IMR-90 (cell line): ENCODE results near the gene ZNF182. TPM values are rescaled to one million over a fixed set of nuclear protein-coding genes. Genes with fewer than 3 reads are reported as not detected.

Experiments used
- ATAC-seq: fragments of 200-7000 bp; cut with Tn5 transposase; 2 replicates; pipeline ENCODE4 v1.9.1; 2020; ENCODE audit warnings: low read depth, mild to moderate bottlenecking, moderate library complexity
- BruUV-seq: library from RNA; stranded (reverse); fragments of 400-500 nt; replicated peaks from 2 replicates; lab custom pipeline; 2021; lab: Mats Ljungman, UMichigan
- CTCF ChIA-PET: fragments of 300-600 bp; formaldehyde crosslinking; extraction: SDS; loops from one replicate; lab custom pipeline; 2021; ENCODE audit warnings: antibody characterized with exemption; lab: Yijun Ruan, JAX
- POLR2A ChIA-PET: fragments of 300-600 bp; sonication (Branson Sonifier 250); formaldehyde crosslinking; loops from one replicate; lab custom pipeline; 2022; ENCODE audit warnings: antibody characterized with exemption; ENCODE audit not compliant: unreplicated experiment; lab: Charles Lee
- DNase-seq: peaks from one replicate; pipeline ENCODE4 v3.0.0; 2013
- H2AFZ ChIP-seq: replicated peaks from 2 replicates; pipeline ENCODE3; 2013; ENCODE audit warnings: low read length, mild to moderate bottlenecking; ENCODE audit not compliant: poor library complexity
- H2AK5ac ChIP-seq: 2 replicates; pipeline ENCODE4 v1.6.1; 2013; ENCODE audit warnings: low read depth, low read length, inconsistent platforms
- H2AK9ac ChIP-seq: replicated peaks from 2 replicates; pipeline ENCODE3; 2013; ENCODE audit warnings: mild to moderate bottlenecking, low read depth, low read length, moderate library complexity; ENCODE audit not compliant: poor library complexity
- H2BK120ac ChIP-seq: 2 replicates; pipeline ENCODE4 v1.6.1; 2013; ENCODE audit warnings: low read depth, low read length, inconsistent platforms
- H2BK15ac ChIP-seq: 3 replicates; pipeline ENCODE4 v1.6.1; 2013; ENCODE audit warnings: low read depth, low read length, inconsistent platforms
- H2BK20ac ChIP-seq: 2 replicates; pipeline ENCODE4 v1.6.1; 2013; ENCODE audit warnings: low read depth, mild to moderate bottlenecking, inconsistent platforms, low read length, moderate library complexity
- H2BK5ac ChIP-seq: 2 replicates; pipeline ENCODE4 v1.6.1; 2013; ENCODE audit warnings: mild to moderate bottlenecking, low read depth, low read length, inconsistent platforms; ENCODE audit not compliant: poor library complexity, severe bottlenecking
- H3K14ac ChIP-seq: replicated peaks from 2 replicates; pipeline ENCODE4 v1.6.1; 2013; ENCODE audit warnings: low read depth, low read length, inconsistent platforms
- H3K18ac ChIP-seq: 2 replicates; pipeline ENCODE4 v1.6.1; 2013; ENCODE audit warnings: low read depth, low read length, control low read depth
- H3K23ac ChIP-seq: 2 replicates; pipeline ENCODE4 v1.6.1; 2013; ENCODE audit warnings: low read depth, low read length, inconsistent platforms
- H3K27ac ChIP-seq: 2 replicates; pipeline ENCODE4 v1.5.1; 2013; ENCODE audit warnings: mild to moderate bottlenecking, control low read depth, low read length; ENCODE audit not compliant: insufficient read depth
- H3K27me3 ChIP-seq: 2 replicates; pipeline ENCODE4 v1.6.1; 2013; ENCODE audit warnings: low read length; ENCODE audit not compliant: control insufficient read depth, insufficient read depth
- H3K36me3 ChIP-seq: 2 replicates; pipeline ENCODE4 v1.6.1; 2013; ENCODE audit warnings: low read length, mixed read lengths; ENCODE audit not compliant: control insufficient read depth, insufficient read depth
- H3K4ac ChIP-seq: 2 replicates; pipeline ENCODE4 v1.6.1; 2013; ENCODE audit warnings: low read depth, low read length, inconsistent platforms
- H3K4me1 ChIP-seq: 2 replicates; pipeline ENCODE4 v1.6.1; 2013; ENCODE audit warnings: low read length, mixed read lengths; ENCODE audit not compliant: control insufficient read depth, insufficient read depth
- H3K4me2 ChIP-seq: 2 replicates; pipeline ENCODE4 v1.6.1; 2013; ENCODE audit warnings: low read depth, mild to moderate bottlenecking, control low read depth, low read length, moderate library complexity
- H3K4me3 ChIP-seq: 2 replicates; pipeline ENCODE4 v1.5.1; 2013; ENCODE audit warnings: low read depth, mild to moderate bottlenecking, control low read depth, low read length, moderate library complexity; ENCODE audit not compliant: insufficient read depth
- H3K56ac ChIP-seq: 2 replicates; pipeline ENCODE4 v1.6.1; 2013; ENCODE audit warnings: low read length, inconsistent platforms; ENCODE audit not compliant: insufficient read depth; ENCODE audit errors: extremely low read depth
- H3K79me1 ChIP-seq, 2 experiments: 2 replicates each; pipeline ENCODE4 v1.6.1; 2013; ENCODE audit warnings: low read length in 2 of 2, inconsistent platforms in 1 of 2, low read depth in 1 of 2
- H3K9ac ChIP-seq: 2 replicates; pipeline ENCODE4 v1.6.1; 2013; ENCODE audit warnings: low read depth, low read length, control low read depth
- H3K9me1 ChIP-seq: 2 replicates; pipeline ENCODE4 v1.6.1; 2013; ENCODE audit warnings: low read length, inconsistent platforms; ENCODE audit not compliant: insufficient read depth
- H3K9me3 ChIP-seq: 2 replicates; pipeline ENCODE4 v1.6.1; 2013; ENCODE audit warnings: low read length; ENCODE audit not compliant: control insufficient read depth, insufficient read depth
- H4K20me1 ChIP-seq: 2 replicates; pipeline ENCODE4 v1.6.1; 2013; ENCODE audit warnings: low read length, inconsistent platforms; ENCODE audit not compliant: insufficient read depth
- H4K5ac ChIP-seq: 2 replicates; pipeline ENCODE4 v1.6.1; 2013; ENCODE audit warnings: mild to moderate bottlenecking, low read depth, low read length, control low read depth
- H4K8ac ChIP-seq, 2 experiments: 2 replicates each; pipeline ENCODE4 v1.6.1; 2013; ENCODE audit warnings: low read depth in 2 of 2, low read length in 2 of 2, control low read depth in 1 of 2, inconsistent platforms in 1 of 2
- H4K91ac ChIP-seq: 2 replicates; pipeline ENCODE4 v1.6.1; 2013; ENCODE audit warnings: low read depth, low read length, inconsistent platforms; ENCODE audit not compliant: insufficient read depth
- CHD1 ChIP-seq: IDR thresholded peaks from 2 replicates; pipeline ENCODE4 v1.6.1; 2012; ENCODE audit warnings: low read depth, low read length, improper control_type of control experiment
- POLR2A ChIP-seq: IDR thresholded peaks from 2 replicates; pipeline ENCODE4 v1.6.1; 2012; ENCODE audit warnings: mild to moderate bottlenecking, low read depth, low read length
- RAD21 ChIP-seq: IDR thresholded peaks from 2 replicates; pipeline ENCODE4 v1.6.1; 2012; ENCODE audit warnings: low read length, improper control_type of control experiment
- WGBS, 2 experiments: methylation state at CpG; one replicate each; pipeline versions ENCODE4 v1.1.5 to v1.1.7; 2013; ENCODE audit warnings: missing lambda C conversion rate in 2 of 2; ENCODE audit not compliant: insufficient read length in 1 of 2; ENCODE audit errors: extremely low coverage in 2 of 2; 5-methylcytosine and 5-hydroxymethylcytosine counted together
- dilution Hi-C: fragments of 300-500 bp; cut with HindIII; formaldehyde crosslinking; loops from one replicate; pipeline ENCODE4 v1.14.3; 2018; ENCODE audit warnings: low sequenced_read_pairs; ENCODE audit not compliant: unreplicated experiment
- in situ Hi-C: fragments of 300-500 bp; cut with MboI; formaldehyde crosslinking; loops from 3 replicates; pipeline ENCODE4 v1.14.3; 2019; ENCODE audit warnings: low sequenced_read_pairs, inconsistent platforms, mixed read lengths
- intact Hi-C: fragments of 100-400 bp; cut with micrococcal nuclease; formaldehyde crosslinking; loops from 2 replicates; pipeline ENCODE4 v1.10.0; 2022
- polyA plus RNA-seq, 3 experiments: library from polyadenylated mRNA; depleted of rRNA; stranded (reverse); fragments of >200 nt; gene quantifications; 2 replicates each; pipeline ENCODE4 v1.2.3, GENCODE V29; 2012; ENCODE audit warnings: low replicate concordance in 1 of 3
- total RNA-seq: library from RNA; depleted of rRNA; stranded (reverse); fragments of >200 nt; gene quantifications from 2 replicates; pipeline ENCODE4 v1.2.3, GENCODE V29; 2012; rRNA removed

ZNF182 gene
- total and polyA plus RNA-seq, 2 of the 4 experiments (the other 2 are of a cell fraction), result 1.7 to 3.0 TPM

GRCh38 chrX:47927212-47927611 lies 76.6 kb downstream of the ZNF182 start:
- H3K9me3 ChIP-seq, result no peaks in the 10 kb centered on the region
- H2AK9ac ChIP-seq, result no peak overlapping the region
- no peak overlapping the region for H4K5ac ChIP-seq
- no peak for DNase-seq
- H3K36me3 ChIP-seq, result no peaks in the 10 kb centered on the region
- H3K23ac ChIP-seq, result no peak overlapping the region
- no peaks in the 10 kb centered on the region for H4K20me1 ChIP-seq
- H2BK5ac ChIP-seq, result no peak overlapping the region
- no TSS peak for BruUV-seq
- H3K4me2 ChIP-seq, result no peak overlapping the region
- no peak overlapping the region for H3K4me3 ChIP-seq
- CTCF ChIA-PET, result no interaction called here
- H3K9ac ChIP-seq, result no peak overlapping the region
- H3K27me3 ChIP-seq, result no peaks in the 10 kb centered on the region
- H3K4ac ChIP-seq, result no peak overlapping the region
- dilution Hi-C loops (no loop called here), in situ Hi-C loops (no loop called here), intact Hi-C loops (no loop called here)
- no peak overlapping the region for H2BK20ac ChIP-seq
- H3K9me1 ChIP-seq, result no peaks in the 10 kb centered on the region
- WGBS, 2 experiments, result no CpG with 5 or more reads among the region's 2 CpGs
- no peak overlapping the region for H2BK120ac ChIP-seq
- no peak overlapping the region for H4K91ac ChIP-seq
- ATAC-seq, result no peak
- no peak overlapping the region for H3K56ac ChIP-seq
- no peak overlapping the region for H3K18ac ChIP-seq
- H3K27ac ChIP-seq, result no peak overlapping the region
- POLR2A ChIA-PET, result no interaction called here
- no peak overlapping the region for H2AK5ac ChIP-seq
- no peak overlapping the region for H4K8ac ChIP-seq
- H3K4me1 ChIP-seq, result no peaks in the 10 kb centered on the region
- H2AFZ ChIP-seq, result no peak overlapping the region
- TF ChIP-seq CHD1, result no peak
- no peak for TF ChIP-seq POLR2A
- TF ChIP-seq RAD21, result no peak
- H3K14ac ChIP-seq, result no peak overlapping the region
- H2BK15ac ChIP-seq, result no peak overlapping the region
- H3K79me1 ChIP-seq, result no peaks in the 10 kb centered on the region

Other genes with a start within 250 kb of the ZNF182 start
- gene ZNF81, start 167.1 kb downstream of the ZNF182 start, total RNA-seq, result 4.5 and 5.6 TPM in 2 replicates
- gene ZNF81, start 167.1 kb downstream of the ZNF182 start, polyA plus RNA-seq (2012; rRNA removed), result 2.1 TPM in 2 replicates
- not detected in 2 replicates for gene SPACA5, start 3.0 kb upstream of the ZNF182 start, total RNA-seq
- not detected in 2 replicates for gene SPACA5, start 3.0 kb upstream of the ZNF182 start, polyA plus RNA-seq (2012; rRNA removed)
- gene ZNF630, start 67.7 kb upstream of the ZNF182 start, total RNA-seq, result 0.28 and 0.54 TPM in 2 replicates
- 0.24 TPM in 2 replicates for gene ZNF630, start 67.7 kb upstream of the ZNF182 start, polyA plus RNA-seq (2012; rRNA removed)
- not detected in 2 replicates for gene SPACA5B, start 126.6 kb upstream of the ZNF182 start, total RNA-seq
- gene SPACA5B, start 126.6 kb upstream of the ZNF182 start, polyA plus RNA-seq (2012; rRNA removed), result not detected in 2 replicates
- not detected in 2 replicates for gene SSX5, start 192.8 kb upstream of the ZNF182 start, total RNA-seq
- gene SSX5, start 192.8 kb upstream of the ZNF182 start, polyA plus RNA-seq (2012; rRNA removed), result not detected in 2 replicates